ENCODE results near the gene TTC34. TPM values are rescaled to one million over a fixed set of nuclear protein-coding genes. Genes with fewer than 3 reads are reported as not detected.

TTC34 gene
- total and polyA plus RNA-seq, 8 donors: 0.18 to 0.99 (median 0.44) TPM

GRCh38 chr1:2595261-2595811, 206.2 kb downstream of the TTC34 start:
- Histone ChIP-seq H3K27me3 (no peaks in the 10 kb centered on the region), H3K4me1 (no peaks in the 10 kb centered on the region), H3K4me3 (no peak overlapping the region), H3K36me3 (no peaks in the 10 kb centered on the region), H3K27ac (no peak overlapping the region), H3K9me3 (no peaks in the 10 kb centered on the region)
- DNase-seq (peak in 1 of 6 donors; percentile 76), ATAC-seq (no peak), FAIRE-seq (no peak)
- no peak for TF ChIP-seq CTCF (IDR thresholded peaks at IDR 0.05)
- intact Hi-C loops (cut with DNase I): no loop called here
- WGBS, 2 donors: 58 to 63% methylated on average over 19 of the region's 19 CpGs

GRCh38 chr1:2594641-2595131, 206.8 kb downstream of the TTC34 start:
- no peak for FAIRE-seq
- 76 to 86% methylated on average over 17 of the region's 17 CpGs for WGBS, 2 donors
- Histone ChIP-seq H3K4me1 (no peaks in the 10 kb centered on the region), H3K9me3 (no peaks in the 10 kb centered on the region), H3K27me3 (no peaks in the 10 kb centered on the region), H3K36me3 (no peaks in the 10 kb centered on the region), H3K4me3 (no peak overlapping the region), H3K27ac (no peak overlapping the region)
- no peak for ATAC-seq
- DNase-seq: peak in 2 of 6 donors; percentile 54 to 71
- intact Hi-C loops (cut with DNase I): no loop called here
- TF ChIP-seq CTCF (IDR thresholded peaks at IDR 0.05): no peak

GRCh38 chr1:2594001-2594640, 207.4 kb downstream of the TTC34 start:
- H3K36me3 ChIP-seq: no peaks in the 10 kb centered on the region
- no peaks in the 10 kb centered on the region for H3K9me3 ChIP-seq
- FAIRE-seq (no peak), DNase-seq (peak in 5 of 6 donors; percentile 39 to 87 (median 66)), ATAC-seq (peak; percentile 30 to 60 (median 46))
- intact Hi-C loops (cut with DNase I): no loop called here
- 39 to 42% methylated on average over 16 to 20 of the region's 20 CpGs for WGBS, 2 donors
- H3K4me3 ChIP-seq: no peak overlapping the region
- H3K27ac ChIP-seq: no peak overlapping the region
- no peaks in the 10 kb centered on the region for H3K4me1 ChIP-seq
- H3K27me3 ChIP-seq: no peaks in the 10 kb centered on the region
- no peak for TF ChIP-seq CTCF (IDR thresholded peaks at IDR 0.05)

GRCh38 chr1:2593251-2593878, 208.1 kb downstream of the TTC34 start:
- Histone ChIP-seq H3K27ac (peak overlapping the region in 2 of 4 donors; percentile 7 to 26), H3K4me3 (no peak overlapping the region), H3K36me3 (no peaks in the 10 kb centered on the region), H3K27me3 (no peaks in the 10 kb centered on the region), H3K4me1 (no peaks in the 10 kb centered on the region), H3K9me3 (no peaks in the 10 kb centered on the region)
- DNase-seq: peak in 2 of 6 donors; percentile 51 to 71
- peak in 1 of 4 donors; percentile 43 for ATAC-seq
- 48 to 56% methylated on average over 25 to 26 of the region's 26 CpGs for WGBS, 2 donors
- intact Hi-C loops (cut with DNase I): no loop called here
- TF ChIP-seq CTCF (IDR thresholded peaks at IDR 0.05): no peak
- FAIRE-seq: no peak

Data from pancreas (tissue), 10 donors.